HFFc6 (cell line): ENCODE results near the gene B3GNT5. TPM values are rescaled to one million over a fixed set of nuclear protein-coding genes. Genes with fewer than 3 reads are reported as not detected.

ENCODE experiments used
- DNase-seq: peaks from one replicate; pipeline ENCODE4 v3.0.0-alpha.2; 2018
- H3K27ac Mint-ChIP-seq: 2 replicates; pipeline ENCODE4 v1.8.0; 2020; ENCODE audit warnings: mild to moderate bottlenecking, mixed read lengths
- H3K27me3 Mint-ChIP-seq: 2 replicates; pipeline ENCODE4 v1.8.0; 2021; ENCODE audit warnings: mild to moderate bottlenecking, moderate library complexity, mixed read lengths; ENCODE audit not compliant: insufficient read depth
- H3K36me3 Mint-ChIP-seq: 2 replicates; pipeline ENCODE4 v1.8.0; 2021; ENCODE audit warnings: low read depth, mixed read lengths
- H3K4me1 Mint-ChIP-seq: 2 replicates; pipeline ENCODE4 v1.8.0; 2020; ENCODE audit warnings: low read depth, mixed read lengths
- H3K4me3 Mint-ChIP-seq: 2 replicates; pipeline ENCODE4 v1.8.0; 2020; ENCODE audit warnings: mild to moderate bottlenecking, moderate library complexity, mixed read lengths
- H3K9me3 Mint-ChIP-seq: 2 replicates; pipeline ENCODE4 v1.8.0; 2020; ENCODE audit warnings: mild to moderate bottlenecking, mixed read lengths
- CTCF ChIP-seq: fragments of 200-600 bp; sonication (generic); IDR thresholded peaks from 2 replicates; pipeline ENCODE4 v1.5.0; 2021; ENCODE audit warnings: antibody characterized with exemption, mild to moderate bottlenecking
- total RNA-seq, 6 experiments: library from RNA; stranded (reverse); fragmentation: NEBNext Ultra II Directional; extraction: Animal tissue kit (Norgen Biotek cat#: 25700); gene quantifications; 2 replicates in 1 of 6; 3 replicates in 5 of 6; pipeline ENCODE4 v1.2.3, GENCODE V29; 2021

Gene B3GNT5
- total RNA-seq, 6 experiments from 2014 or later, result not detected

- Mint-ChIP-seq H3K36me3 (no peaks in the 10 kb centered on the region), H3K4me3 (no peak overlapping the region), H3K27me3 (peaks cover 27% of the 10 kb centered on the region), H3K4me1 (peaks cover 9% of the 10 kb centered on the region; the same call in 1 of the 2 replicates), H3K27ac (no peak overlapping the region), H3K9me3 (no peaks in the 10 kb centered on the region)
- no peak for DNase-seq
- TF ChIP-seq CTCF, result no peak
Measured at GRCh38 chr3:183278479-183279088, 25.5 kb downstream of the B3GNT5 start.

GRCh38 chr3:183279371-183279770, 26.3 kb downstream of the B3GNT5 start:
- Mint-ChIP-seq H3K36me3 (no peaks in the 10 kb centered on the region), H3K9me3 (no peaks in the 10 kb centered on the region), H3K27me3 (peaks cover 27% of the 10 kb centered on the region), H3K27ac (no peak overlapping the region), H3K4me3 (no peak overlapping the region), H3K4me1 (peaks cover 9% of the 10 kb centered on the region; the same call in 1 of the 2 replicates)
- TF ChIP-seq CTCF, result no peak
- no peak for DNase-seq

- no peak overlapping the region for H3K4me3 Mint-ChIP-seq
- peaks cover 23% of the 10 kb centered on the region for H3K27me3 Mint-ChIP-seq
- H3K9me3 Mint-ChIP-seq, result no peaks in the 10 kb centered on the region
- TF ChIP-seq CTCF, result no peak
- no peaks in the 10 kb centered on the region for H3K36me3 Mint-ChIP-seq
- no peak overlapping the region for H3K27ac Mint-ChIP-seq
- DNase-seq, result no peak
- H3K4me1 Mint-ChIP-seq, result peaks cover 13% of the 10 kb centered on the region
Measured at GRCh38 chr3:183281126-183281797, 28.2 kb downstream of the B3GNT5 start.

- Mint-ChIP-seq H3K4me3 (no peak overlapping the region), H3K36me3 (no peaks in the 10 kb centered on the region), H3K27me3 (peaks cover 15% of the 10 kb centered on the region), H3K27ac (no peak overlapping the region), H3K4me1 (peaks cover 26% of the 10 kb centered on the region), H3K9me3 (no peaks in the 10 kb centered on the region)
- no peak for DNase-seq
- TF ChIP-seq CTCF, result no peak
Measured at GRCh38 chr3:183283886-183284285, 30.8 kb downstream of the B3GNT5 start.

- no peak for DNase-seq
- Mint-ChIP-seq H3K27me3 (peaks cover 12% of the 10 kb centered on the region), H3K27ac (no peak overlapping the region), H3K4me3 (no peak overlapping the region), H3K9me3 (no peaks in the 10 kb centered on the region), H3K36me3 (no peaks in the 10 kb centered on the region), H3K4me1 (peaks cover 26% of the 10 kb centered on the region)
- no peak for TF ChIP-seq CTCF
Measured at GRCh38 chr3:183284570-183284969, 31.5 kb downstream of the B3GNT5 start.
